A673 (cell line): ENCODE results near the gene UCKL1. TPM values are rescaled to one million over a fixed set of nuclear protein-coding genes. Genes with fewer than 3 reads are reported as not detected.
"Not testable (repeated sequence)": the region's sequence is repeated elsewhere in the genome, so short reads cannot be mapped to it uniquely, and the experiment has no call there.

Source experiments
- BruUV-seq: library from RNA; stranded (reverse); fragments of 400-500 nt; replicated peaks from 2 replicates; lab custom pipeline; 2021; lab: Mats Ljungman, UMichigan
- CTCF ChIA-PET: fragments of 300-600 bp; sonication (Branson Sonifier 250); formaldehyde crosslinking; loops from one replicate; lab custom pipeline; 2022; ENCODE audit warnings: antibody characterized with exemption; lab: Charles Lee
- POLR2A ChIA-PET: fragments of 300-600 bp; sonication (Branson Sonifier 250); formaldehyde crosslinking; loops from one replicate; lab custom pipeline; 2022; ENCODE audit warnings: antibody characterized with exemption; ENCODE audit not compliant: low non-redundant PET; lab: Charles Lee
- DNase-seq: peaks from one replicate; pipeline ENCODE4 v3.0.0-alpha.2; 2015; ENCODE audit warnings: low spot score
- H3K27ac ChIP-seq: fragments of 200-600 bp; sonication (generic); 2 replicates; pipeline ENCODE4 v1.5.1; 2016; ENCODE audit warnings: mixed run types, low read depth, mild to moderate bottlenecking, mixed read lengths, antibody characterized with exemption, low read length; ENCODE audit not compliant: poor library complexity, severe bottlenecking
- H3K27me3 ChIP-seq: fragments of 200-600 bp; sonication (generic); replicated peaks from 2 replicates; pipeline ENCODE4 v1.6.1; 2017; ENCODE audit warnings: mixed run types, low read depth, mild to moderate bottlenecking, mixed read lengths, antibody characterized with exemption, low read length; ENCODE audit not compliant: insufficient read depth, poor library complexity
- H3K36me3 ChIP-seq: fragments of 200-600 bp; sonication (generic); 2 replicates; pipeline ENCODE4 v1.6.1; 2016; ENCODE audit warnings: mixed run types, mild to moderate bottlenecking, mixed read lengths, antibody characterized with exemption, low read length; ENCODE audit not compliant: insufficient read depth, poor library complexity, severe bottlenecking
- H3K4me1 ChIP-seq: fragments of 200-600 bp; sonication (generic); 2 replicates; pipeline ENCODE4 v1.6.1; 2017; ENCODE audit warnings: mixed run types, mild to moderate bottlenecking, mixed read lengths, antibody characterized with exemption, low read length; ENCODE audit not compliant: insufficient read depth, poor library complexity, severe bottlenecking
- H3K4me3 ChIP-seq: fragments of 200-600 bp; sonication (generic); 2 replicates; pipeline ENCODE4 v1.5.1; 2016; ENCODE audit warnings: low read depth, mixed run types, mild to moderate bottlenecking, mixed read lengths, low read length; ENCODE audit not compliant: poor library complexity, severe bottlenecking
- H3K9me3 ChIP-seq: fragments of 200-600 bp; sonication (generic); 2 replicates; pipeline ENCODE4 v1.6.1; 2016; ENCODE audit warnings: mixed run types, low read depth, mild to moderate bottlenecking, mixed read lengths, antibody characterized with exemption, low read length; ENCODE audit not compliant: poor library complexity, severe bottlenecking
- CTCF ChIP-seq: fragments of 300-800, 200-600 bp; sonication (generic); conservative IDR thresholded peaks from 2 replicates; pipeline ENCODE4 v1.5.1; 2017; ENCODE audit warnings: low read depth, mild to moderate bottlenecking, antibody characterized with exemption, low read length, moderate library complexity, mixed read lengths
- EZH2 ChIP-seq: fragments of 200-600 bp; sonication (generic); IDR thresholded peaks from 2 replicates; pipeline ENCODE4 v1.6.1; 2017; ENCODE audit warnings: borderline replicate concordance, low read depth, mild to moderate bottlenecking, mixed read lengths, antibody characterized with exemption, low read length; ENCODE audit not compliant: poor library complexity, severe bottlenecking
- intact Hi-C: fragments of 100-400 bp; cut with micrococcal nuclease; formaldehyde crosslinking; loops from one replicate; pipeline ENCODE4 v1.10.0; 2022; ENCODE audit not compliant: unreplicated experiment
- total RNA-seq: library from RNA; stranded (reverse); gene quantifications from 2 replicates; pipeline ENCODE4 v1.2.3, GENCODE V29; 2021

UCKL1 gene
- total RNA-seq, 1 experiment from 2014 or later: 53.3 TPM

- Histone ChIP-seq H3K27me3 (no peaks in the 10 kb centered on the region), H3K4me1 (no peaks in the 10 kb centered on the region), H3K27ac (no peak overlapping the region), H3K4me3 (no peak overlapping the region), H3K36me3 (peaks cover 41% of the 10 kb centered on the region), H3K9me3 (no peaks in the 10 kb centered on the region)
- TF ChIP-seq CTCF: no peak
- no peak for TF ChIP-seq EZH2
- intact Hi-C loops: no loop called here
- no peak for DNase-seq
- CTCF ChIA-PET: no interaction called here
- no TSS peak for BruUV-seq
- POLR2A ChIA-PET: no interaction called here
Observed at GRCh38 chr20:63930971-63931553, 25.2 kb downstream of the UCKL1 start.

- CTCF ChIA-PET, POLR2A ChIA-PET, H3K27ac ChIP-seq, DNase-seq, H3K4me3 ChIP-seq, H3K27me3 ChIP-seq, intact Hi-C loops, BruUV-seq, H3K4me1 ChIP-seq, H3K9me3 ChIP-seq: not testable (repeated sequence)
- peaks cover 41% of the 10 kb centered on the region for H3K36me3 ChIP-seq
Observed at GRCh38 chr20:63929473-63929883, 26.7 kb downstream of the UCKL1 start.

GRCh38 chr20:63929071-63929470 is 27.1 kb downstream of the UCKL1 start:
- Histone ChIP-seq H3K36me3 (peaks cover 41% of the 10 kb centered on the region), H3K27ac (no peak overlapping the region), H3K4me3 (no peak overlapping the region), H3K27me3 (no peaks in the 10 kb centered on the region), H3K9me3 (no peaks in the 10 kb centered on the region), H3K4me1 (no peaks in the 10 kb centered on the region)
- no peak for DNase-seq
- TF ChIP-seq CTCF: no peak
- TF ChIP-seq EZH2: no peak
- POLR2A ChIA-PET: no interaction called here
- BruUV-seq: no TSS peak
- intact Hi-C loops: no loop called here
- CTCF ChIA-PET: no interaction called here

- DNase-seq: no peak
- CTCF ChIA-PET: no interaction called here
- no peaks in the 10 kb centered on the region for H3K27me3 ChIP-seq
- no peak overlapping the region for H3K4me3 ChIP-seq
- TF ChIP-seq CTCF (no peak), EZH2 (no peak)
- no peaks in the 10 kb centered on the region for H3K9me3 ChIP-seq
- H3K4me1 ChIP-seq: no peaks in the 10 kb centered on the region
- H3K36me3 ChIP-seq: peaks cover 31% of the 10 kb centered on the region
- POLR2A ChIA-PET: no interaction called here
- H3K27ac ChIP-seq: no peak overlapping the region
- BruUV-seq: no TSS peak
- intact Hi-C loops: no loop called here
Observed at GRCh38 chr20:63926298-63926697, 29.9 kb downstream of the UCKL1 start.
